ELF-1 (cell line): ENCODE measurements around the gene STIM1.

Experiments used
- DNase-seq: peaks from one replicate; pipeline ENCODE4 v3.0.0-alpha.2; 2016; ENCODE audit warnings: low read depth, low spot score

STIM1 gene

DNA sequence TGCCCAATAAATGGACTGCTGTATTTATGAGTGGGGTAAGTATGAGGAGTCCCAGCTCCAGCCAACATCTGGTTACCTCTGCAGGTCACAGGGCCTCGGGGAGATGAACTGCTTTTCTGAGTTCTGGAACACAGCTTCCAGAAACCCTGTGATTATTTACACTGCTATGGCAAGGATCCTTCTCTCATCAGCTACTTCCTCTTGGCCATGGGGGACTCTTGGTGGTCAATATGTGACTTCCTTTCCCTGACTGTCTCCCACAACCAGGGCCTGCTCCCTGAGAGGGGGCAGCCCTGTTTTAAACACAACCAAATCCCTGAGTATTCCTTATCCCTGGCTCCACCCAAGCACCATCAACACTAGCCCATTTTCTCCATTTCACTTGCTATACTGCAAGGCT, 24.7 kb upstream of the STIM1 start:
- DNase-seq, result no peak

DNA sequence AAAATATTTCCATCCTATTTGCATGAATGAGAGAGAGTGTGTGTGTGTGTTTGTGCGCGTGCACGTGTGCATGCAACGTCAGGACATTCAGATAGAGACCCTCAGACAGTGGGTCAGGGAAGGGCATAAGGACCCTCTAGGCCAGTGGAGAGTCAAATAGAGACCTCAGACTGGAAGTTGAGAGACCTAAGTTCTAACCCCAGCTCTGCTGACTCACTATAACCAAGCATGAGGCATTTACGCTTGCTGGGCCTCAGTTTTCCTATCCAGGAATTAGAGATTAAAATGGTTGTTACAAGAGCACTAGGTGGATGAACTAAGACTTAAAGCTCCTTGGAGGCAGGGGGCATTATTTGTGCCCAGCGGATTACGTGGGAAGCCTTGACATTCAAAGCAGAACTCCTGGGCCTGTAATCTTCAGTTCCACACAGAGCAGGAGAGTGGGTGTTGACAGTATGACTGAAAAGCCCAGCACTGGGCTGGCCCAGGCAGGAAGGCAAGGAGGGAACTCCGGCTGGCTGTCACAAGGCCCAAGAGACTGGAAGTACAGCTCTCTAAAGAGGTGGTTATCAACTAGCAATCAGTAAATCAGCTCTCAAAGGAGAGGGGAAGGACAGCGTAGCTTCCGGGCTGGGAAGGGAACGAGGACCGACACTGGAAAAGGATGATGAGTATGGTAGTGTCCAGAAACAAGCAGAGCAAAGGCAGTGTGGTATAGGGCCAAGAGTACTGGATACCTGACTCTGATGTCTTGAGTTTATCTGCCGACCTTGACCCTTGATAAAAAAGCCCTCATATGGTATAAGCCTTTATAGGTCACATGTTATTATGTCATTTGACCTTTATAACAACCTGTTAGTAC, 23.9 kb upstream of the STIM1 start:
- no peak for DNase-seq

DNA sequence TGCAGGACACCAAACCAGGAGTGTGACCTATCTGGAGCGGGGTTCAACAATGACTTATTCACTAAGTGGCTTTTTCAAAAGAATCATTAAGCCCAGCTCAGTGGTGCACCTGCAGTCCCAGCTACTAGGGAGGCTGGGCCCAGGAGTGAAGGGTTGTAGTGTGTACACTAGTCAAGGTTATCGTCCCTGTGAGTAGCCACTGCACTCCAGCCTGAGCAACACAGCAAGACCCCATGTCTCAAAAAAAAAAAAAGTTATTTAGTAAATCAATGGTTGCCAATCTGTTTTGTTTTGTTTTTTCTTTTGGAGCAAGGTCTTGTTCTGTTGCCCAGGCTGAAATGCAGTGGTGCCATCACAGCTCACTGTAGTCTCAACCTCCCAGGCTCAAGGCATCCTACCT, 22.6 kb upstream of the STIM1 start:
- DNase-seq, result no peak

DNA sequence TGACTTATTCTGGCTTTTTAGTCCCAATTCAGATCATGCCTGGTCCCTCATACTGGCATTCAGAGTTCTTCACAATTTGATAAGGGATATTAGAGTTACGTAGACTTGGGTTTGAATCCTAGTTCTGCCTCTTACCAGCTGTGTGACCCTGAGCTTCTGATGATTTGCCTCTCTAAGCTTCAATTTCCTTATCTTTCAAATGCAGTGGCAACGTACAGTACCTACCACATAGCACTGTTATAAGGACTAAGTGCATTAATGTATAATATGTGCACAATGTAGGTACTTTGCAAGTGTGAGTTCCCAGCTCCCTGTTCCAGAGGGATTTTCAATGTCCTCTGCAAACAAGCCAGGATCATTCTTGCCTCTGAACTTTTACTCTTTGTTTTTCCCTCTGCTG, 22.0 kb upstream of the STIM1 start:
- DNase-seq, result no peak

DNA sequence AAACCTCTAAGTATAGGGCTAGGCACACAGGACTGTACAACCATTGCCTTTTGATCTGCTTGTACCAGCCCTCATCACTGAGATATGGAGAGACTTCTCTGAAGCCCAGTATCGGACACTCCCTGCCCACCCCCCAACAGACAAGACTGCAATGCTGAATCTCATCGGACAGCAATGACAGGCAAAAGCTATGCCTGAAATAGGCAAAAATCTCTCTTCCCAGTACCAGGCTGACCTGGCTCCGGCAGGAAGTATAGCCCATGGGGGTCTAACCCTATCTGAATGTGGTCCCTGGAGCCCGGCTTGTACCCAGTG, 21.2 kb upstream of the STIM1 start:
- no peak for DNase-seq

DNA sequence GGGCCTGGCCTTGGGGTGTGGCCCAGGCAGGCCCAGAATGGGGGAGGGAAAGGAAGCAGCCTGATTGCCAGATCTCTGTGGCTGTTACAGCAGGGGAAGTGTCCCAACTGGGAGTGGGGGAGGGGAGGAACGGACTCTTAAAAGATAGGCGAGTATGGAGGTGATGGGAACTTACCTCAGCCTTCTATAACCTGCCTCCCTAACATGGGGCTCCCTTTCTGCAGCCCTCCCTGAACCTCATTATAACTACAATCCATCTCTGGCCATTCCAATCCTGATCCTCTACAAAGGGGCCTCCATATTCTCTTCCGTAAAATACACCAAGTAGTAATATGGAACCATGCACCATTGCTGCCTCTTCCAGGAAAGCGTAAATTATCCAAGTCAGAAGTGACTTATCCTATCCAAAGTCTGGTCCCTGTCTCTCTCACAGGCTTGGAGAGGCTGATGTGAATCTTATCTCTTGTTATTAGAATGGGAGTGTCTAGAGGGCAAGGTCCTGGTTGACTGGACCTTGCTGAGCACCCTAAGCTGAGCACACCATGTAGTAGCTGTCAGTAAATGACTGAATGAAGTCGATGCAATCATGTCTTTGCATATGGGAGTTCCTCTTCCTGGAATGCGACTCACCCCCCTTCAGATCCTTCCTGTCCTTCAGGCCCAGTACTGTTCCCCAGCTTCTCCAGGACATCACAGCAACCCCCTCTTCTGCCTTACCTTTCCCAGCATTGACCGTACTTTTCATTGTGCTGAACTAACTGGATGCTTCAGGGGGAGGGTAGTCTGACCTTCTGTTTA, 20.6 kb upstream of the STIM1 start:
- peak; percentile 44 for DNase-seq

DNA sequence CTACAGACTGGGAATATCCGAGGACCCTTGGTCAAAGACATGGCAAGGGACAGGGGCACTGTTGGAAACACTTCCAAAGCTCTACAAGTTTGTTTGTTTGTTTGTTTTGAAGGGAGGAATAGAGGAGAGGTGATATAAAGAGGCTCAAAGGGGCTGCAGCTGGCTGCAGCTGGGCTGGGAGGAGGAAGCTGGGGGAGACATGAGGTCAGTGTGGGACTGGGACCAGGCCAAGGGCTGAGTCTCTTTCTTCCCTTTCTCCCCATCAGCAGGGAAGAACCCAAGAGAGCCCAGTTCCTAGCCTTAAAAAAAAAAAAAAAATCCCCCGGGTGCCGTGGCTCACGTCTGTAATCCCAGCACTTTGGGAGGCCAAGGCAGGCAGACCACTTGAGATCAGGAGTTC, 19.7 kb upstream of the STIM1 start:
- DNase-seq, result no peak

DNA sequence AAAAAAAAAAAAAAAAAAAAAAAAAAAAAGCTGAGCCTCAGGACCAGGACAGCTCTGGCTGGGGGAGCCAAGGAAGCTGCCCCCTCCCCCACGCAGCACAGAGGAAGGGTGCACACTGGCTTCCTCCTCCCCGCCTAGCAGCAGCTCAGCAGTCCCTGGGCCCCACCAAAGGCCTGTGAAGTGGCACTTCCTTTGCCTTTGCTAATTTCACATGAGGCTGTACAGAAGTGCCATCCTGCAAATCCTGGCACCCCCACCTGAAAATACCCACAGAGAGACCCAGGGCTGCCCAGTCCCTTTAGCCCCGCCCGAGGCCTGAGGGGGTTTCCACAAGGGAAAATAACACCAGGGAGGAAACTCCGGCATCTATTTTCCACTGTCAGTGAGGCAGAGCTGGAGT, 18.6 kb upstream of the STIM1 start:
- no peak for DNase-seq

DNA sequence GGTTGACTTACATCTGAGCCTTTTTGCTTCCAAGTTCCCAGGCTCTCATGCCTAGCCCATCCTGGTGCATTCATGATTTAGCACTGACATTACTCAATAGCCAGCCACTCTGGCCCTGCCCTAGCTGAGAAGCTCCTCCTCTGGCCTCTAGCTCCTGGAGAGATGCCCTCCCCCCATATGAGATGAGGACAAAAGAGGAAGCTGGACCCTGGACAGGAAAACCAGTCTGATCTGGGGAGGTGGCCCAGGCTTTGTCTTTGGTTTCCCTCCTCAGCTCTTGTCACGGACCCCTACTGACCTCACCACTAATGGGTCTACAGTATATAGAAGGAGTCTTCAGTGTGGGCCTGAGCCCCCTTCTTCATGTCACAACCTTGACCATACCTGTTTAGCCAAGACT, 17.7 kb upstream of the STIM1 start:
- DNase-seq, result no peak

DNA sequence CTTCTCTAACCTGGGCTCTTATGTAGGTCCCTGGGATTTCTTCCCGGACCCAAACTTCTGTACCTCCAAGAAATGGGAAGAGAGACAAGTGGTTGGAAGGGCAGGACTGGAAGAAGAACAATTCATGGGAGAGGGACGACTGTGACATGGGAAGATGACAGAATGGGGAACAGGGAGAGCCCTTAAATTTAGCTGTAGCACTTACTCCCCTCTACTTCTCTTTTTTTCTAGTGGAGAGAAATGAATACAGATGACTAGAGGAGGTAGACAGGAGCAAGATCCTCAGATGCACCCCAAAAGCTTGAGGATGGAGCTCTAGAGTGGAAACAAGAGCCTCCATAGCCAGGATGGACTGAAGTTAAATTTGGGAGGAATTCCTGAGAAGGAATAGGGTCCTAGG, 17.0 kb upstream of the STIM1 start:
- DNase-seq, result no peak

DNA sequence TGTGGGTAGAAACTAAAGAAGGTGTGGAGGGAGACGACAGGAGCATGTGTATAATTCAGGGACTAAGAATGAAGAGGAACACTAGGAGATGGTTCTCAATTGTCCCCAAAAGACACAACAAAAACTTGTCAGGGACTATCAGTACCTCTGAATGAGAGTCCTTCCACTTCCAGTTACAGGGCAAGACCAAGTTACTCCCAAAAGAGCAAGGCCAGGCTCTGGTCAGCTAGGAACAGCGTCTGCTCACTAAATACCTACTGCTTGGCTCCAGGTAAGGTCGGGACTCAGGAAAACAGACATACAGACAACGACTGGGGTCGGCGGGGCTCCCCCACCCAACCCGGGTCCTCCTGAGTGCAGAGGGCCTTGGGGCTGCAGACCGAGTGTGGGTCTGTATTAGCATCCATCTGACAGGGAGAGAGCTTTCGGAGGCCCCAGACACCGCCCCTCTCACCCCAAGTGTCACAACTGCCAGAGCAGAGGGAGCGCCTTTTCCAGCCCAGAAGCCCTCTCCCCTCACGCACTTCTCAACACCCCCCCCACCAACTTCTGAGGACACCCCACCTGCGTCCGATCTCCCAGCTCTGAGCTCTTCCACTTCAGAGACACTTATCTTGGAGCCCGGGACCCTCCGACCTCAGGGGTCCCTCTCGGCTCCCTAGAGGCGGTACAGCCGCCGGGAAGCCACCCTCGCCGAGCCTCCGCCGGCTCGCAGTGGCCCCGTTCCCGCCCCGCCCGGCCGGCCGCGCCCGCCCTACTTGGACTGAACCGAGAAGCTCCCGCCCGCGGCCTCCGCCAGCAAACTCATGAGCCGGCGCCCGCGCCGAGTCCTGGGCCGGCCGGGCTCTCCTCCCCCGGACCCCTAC, 15.2 kb upstream of the STIM1 start:
- peak; percentile 64 for DNase-seq

DNA sequence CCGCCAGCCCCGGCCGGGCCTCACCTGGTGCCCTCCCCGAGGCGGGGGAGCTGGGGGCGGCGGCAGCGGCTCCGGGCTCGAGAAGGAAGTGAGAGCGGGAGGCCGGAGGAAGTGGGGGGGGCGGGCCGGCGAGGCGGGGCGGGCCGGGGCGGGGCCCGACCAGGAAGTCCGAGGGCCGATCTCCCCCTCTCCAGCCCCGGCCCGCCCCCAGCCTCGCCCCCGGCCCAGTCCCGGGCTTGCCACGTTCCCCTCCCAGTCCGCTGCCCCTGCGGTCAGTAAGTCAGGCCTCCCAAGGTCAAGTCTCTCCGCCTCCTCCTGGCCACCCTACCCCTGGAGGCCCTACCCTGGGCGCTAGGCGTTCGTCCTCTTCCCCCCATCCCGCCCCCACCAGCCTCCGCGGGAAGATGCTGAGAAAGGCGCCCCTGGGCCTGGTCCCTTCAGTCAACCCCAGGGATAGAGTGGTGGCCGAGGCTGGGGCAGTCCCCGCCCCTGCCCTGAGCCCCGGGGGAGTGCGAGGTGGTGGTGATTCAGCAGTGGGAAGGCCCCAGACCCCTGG, 14.5 kb upstream of the STIM1 start, which contains the start of gene RHOG:
TSS of gene RHOG (minus strand) at position 90 of the 556 bp plus-strand sequence. CDS start 12,821 bp downstream, outside the sequence.
- DNase-seq, result peak; percentile 48

DNA sequence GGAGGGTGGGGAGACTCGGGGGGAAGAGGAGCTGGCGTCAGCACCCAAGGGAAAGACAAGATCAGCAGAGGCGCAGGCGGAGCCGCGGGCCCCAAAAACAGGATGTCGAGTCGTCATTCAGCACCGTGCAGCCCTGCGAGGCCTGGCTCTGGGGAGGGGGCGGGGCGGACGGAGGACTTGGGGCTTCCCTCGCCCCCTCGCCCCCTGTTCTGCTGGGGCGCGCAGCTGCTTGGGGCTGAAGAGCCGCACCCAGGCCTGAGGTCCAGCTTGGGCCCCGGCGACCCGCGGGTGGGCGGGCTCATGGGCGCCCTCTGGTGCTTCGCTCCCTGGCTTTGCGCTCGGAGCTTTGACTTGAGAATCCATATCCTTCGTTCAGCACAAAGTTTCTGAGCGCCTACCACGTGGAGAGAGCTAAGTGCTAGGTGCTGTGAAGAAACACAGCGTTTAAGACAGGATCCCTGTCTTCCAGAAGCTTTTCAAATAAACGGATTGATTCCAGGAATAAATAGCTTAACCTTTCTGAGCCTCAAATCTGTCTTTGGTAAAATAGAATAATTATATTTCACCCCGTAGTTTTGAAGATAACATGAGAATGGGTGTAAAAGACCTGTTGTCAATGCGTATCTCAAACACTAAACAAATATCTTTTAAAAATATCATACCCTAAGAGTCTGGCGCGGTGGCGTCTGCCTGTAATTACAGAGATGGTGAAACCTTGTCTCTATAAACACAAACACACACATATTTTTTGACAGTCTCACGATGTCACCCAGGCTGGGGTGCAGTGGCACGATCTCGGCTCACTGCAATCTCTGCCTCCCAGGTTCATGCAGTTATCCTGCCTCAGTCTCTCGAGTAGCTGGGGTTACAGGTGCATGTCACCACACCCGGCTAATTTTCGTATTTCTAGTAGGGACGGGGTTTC, 13.8 kb upstream of the STIM1 start:
- peak; percentile 89 for DNase-seq

DNA sequence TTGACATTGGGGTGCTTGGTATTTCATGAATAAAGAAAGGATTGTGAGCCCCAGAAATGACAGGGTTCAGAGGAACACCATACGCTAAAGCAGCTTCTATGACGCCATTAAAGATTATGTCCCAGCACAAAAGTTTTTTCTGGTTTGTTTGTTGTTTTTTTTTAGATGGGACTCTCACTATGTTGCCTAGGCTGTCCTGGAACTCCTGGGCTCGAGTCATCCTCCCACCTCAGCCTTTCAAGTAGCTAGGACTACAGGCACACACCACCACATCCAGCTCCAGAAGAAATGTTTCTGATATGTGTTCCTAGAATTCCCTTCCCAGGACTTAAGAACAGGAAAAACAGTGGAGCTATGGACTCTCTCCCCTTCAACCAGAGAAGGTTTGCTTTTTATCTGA, 12.1 kb upstream of the STIM1 start:
- DNase-seq, result no peak

DNA sequence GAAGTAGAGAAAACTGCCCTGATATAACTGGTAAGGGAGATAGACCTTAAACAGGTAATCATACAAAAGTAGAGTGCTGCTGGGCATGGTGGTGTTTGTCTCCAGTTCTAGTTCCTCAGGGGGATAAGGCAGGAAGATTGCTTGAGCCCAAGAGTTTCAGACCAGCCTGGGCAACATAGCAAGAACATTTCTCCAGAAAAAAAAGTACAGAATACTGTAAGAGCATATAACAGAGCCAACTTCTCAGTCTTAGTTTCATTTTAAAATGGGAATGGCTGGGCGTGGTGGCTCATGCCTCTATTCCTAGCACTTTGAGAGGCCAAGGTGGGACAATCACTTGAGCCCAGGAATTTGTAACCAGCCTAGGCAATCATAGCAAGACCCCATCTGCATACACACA, 10.2 kb upstream of the STIM1 start:
- DNase-seq, result no peak

DNA sequence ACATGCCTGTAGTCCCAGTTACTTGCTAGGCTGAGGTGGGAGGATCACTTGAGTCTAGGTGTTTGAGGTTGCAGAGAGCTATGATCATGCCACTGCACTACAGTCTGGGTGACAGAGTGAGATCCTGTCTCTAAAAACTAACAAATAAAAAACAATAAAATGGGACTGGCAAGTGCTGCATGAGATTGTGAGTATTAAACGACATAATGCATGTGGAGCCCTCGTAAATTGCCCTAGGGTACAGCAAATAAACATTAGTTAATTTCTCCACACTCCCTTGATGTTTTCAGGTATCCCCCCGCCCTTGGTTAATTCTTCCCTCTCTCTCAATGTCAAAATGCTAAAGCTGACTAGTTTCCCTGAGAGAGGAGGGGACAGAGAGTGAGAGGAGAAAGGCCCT, 9.8 kb upstream of the STIM1 start:
- no peak for DNase-seq

DNA sequence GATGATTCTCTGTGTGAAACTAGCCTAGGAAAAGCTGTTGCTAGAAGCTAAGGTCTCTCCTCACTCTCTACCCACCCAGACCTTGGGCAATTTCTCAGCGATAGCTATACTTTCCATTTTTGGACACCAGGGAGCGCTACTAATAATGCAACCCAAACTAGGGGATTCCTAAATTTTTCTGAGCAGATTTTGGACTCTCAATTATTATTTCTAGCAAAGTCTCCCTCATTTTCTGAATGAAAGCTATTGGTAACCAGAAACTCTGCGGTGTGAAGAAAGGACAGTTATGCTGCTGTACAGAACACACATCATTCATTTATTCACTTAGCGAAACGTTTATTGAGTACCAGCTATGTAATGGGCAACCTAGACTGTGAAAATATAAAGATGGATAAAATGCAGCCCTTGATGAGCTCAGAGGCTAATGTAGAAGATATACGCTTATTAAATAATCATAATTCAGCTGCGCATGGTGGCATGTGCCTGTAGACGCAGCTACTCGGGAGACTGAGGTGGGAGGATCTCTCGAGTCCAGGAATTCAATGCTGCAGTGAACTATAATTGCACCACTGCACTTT, 6.1 kb upstream of the STIM1 start:
- no peak for DNase-seq

DNA sequence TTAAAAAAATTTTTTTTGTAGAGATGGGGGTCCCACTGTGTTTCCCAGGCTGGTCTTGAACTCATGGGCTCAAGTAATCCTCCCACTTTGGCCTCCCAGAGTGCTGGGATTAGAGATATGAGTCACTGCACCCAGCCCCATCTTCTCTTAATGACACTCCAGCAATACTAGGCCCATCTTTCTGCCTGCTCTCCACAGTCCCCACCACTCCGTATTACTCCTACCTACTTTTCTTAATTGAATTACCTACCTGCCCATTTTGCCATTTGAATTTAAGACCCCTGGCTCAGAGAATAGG, 2.0 kb upstream of the STIM1 start:
- DNase-seq, result no peak

DNA sequence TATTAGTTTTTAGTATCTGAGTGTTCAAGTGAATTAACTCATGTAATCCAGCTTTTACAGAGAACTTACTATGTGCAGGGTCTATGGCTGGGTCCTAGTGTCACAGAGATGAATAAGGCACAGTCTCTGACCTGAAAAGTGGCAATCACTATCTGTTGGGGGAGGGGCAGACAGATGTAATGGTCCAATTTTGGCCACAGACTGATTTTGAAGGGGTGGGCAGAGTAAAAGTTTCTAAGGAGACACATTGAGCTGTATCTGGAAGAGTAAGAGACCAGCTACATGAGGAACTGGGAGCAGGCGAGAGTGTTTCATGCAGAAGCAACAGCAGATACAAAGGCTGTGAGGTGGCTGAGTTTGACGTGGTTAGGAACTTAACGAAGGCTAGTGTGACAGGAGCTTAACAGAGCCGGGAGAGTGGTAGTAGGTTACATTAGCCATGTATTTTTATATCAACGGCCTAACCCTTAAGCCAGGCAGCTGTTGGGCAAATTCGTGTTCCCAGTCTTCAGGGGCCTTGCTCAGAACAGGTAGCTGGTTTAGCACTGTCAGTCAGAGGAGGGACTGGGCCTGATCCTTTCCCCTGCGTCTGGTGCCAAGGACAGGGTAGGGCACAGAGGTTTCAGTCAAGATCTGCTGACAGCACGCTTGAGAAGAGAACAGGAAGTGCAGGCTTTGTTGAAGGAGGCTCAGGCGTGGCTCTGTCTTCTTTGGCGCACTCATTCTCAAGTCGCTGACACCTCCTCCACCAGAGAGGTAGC, 1.4 kb upstream of the STIM1 start:
- DNase-seq, result no peak

DNA sequence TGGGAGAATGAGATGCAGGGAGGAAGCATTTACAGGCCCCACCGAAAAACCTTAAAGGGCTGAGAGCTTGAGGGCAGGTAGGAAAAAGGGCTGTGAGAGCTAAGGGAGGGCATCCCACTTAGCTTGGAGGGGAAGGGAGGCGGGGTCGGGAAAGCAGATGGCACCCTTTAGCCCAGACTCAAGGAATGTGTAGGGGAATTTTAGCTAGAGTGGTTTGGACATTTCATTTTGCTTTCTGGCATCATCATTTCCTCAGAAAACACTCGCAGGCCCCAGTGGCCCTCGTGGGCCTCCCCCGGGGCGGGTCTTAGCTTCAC, 846 bp upstream of the STIM1 start:
- DNase-seq, result no peak
